Measurements from ENCODE around the gene NETO1.

Gene NETO1

GRCh38 chr18:72720116-72720515, 147.7 kb downstream of the NETO1 start:
- no peak for DNase-seq

GRCh38 chr18:72704202-72704601, 163.6 kb downstream of the NETO1 start:
- no peak for DNase-seq

GRCh38 chr18:72700961-72701710, 166.7 kb downstream of the NETO1 start:
- DNase-seq: no peak

GRCh38 chr18:72697706-72698105, 170.1 kb downstream of the NETO1 start:
- DNase-seq: no peak

GRCh38 chr18:72692595-72692994, 175.2 kb downstream of the NETO1 start:
- DNase-seq: no peak

All from T-helper 9 cell (primary cell).